ENCODE data around the gene AGER. TPM values are rescaled to one million over a fixed set of nuclear protein-coding genes. Genes with fewer than 3 reads are reported as not detected.
"Not testable (repeated sequence)": the region's sequence is repeated elsewhere in the genome, so short reads cannot be mapped to it uniquely, and the experiment has no call there.

The AGER gene
- total RNA-seq, 1 donor from 2014 or later: 2.9 TPM

GRCh38 chr6:32198866-32199265 lies 14.8 kb upstream of the AGER start:
- no peak for DNase-seq (ENCODE audit: low spot score)

DNA sequence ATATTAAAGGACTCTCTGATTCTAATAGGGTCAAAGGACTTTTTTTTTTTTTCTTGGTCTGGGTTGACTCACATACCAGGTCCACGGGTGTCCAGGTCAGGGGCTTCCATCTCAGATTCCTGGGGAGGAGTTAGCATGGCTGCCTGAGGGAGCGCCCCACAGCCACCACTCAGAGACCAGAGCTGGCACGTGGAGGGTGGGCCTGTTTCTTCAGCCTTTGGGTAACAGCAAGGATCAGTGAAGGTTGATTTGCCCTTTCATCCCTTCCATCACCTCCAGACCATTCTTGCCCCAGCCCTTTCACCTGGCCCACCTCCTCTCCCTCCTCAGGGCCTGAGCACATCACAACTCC lies 14.3 kb upstream of the AGER start:
- no peak for DNase-seq (ENCODE audit: low spot score)

DNA sequence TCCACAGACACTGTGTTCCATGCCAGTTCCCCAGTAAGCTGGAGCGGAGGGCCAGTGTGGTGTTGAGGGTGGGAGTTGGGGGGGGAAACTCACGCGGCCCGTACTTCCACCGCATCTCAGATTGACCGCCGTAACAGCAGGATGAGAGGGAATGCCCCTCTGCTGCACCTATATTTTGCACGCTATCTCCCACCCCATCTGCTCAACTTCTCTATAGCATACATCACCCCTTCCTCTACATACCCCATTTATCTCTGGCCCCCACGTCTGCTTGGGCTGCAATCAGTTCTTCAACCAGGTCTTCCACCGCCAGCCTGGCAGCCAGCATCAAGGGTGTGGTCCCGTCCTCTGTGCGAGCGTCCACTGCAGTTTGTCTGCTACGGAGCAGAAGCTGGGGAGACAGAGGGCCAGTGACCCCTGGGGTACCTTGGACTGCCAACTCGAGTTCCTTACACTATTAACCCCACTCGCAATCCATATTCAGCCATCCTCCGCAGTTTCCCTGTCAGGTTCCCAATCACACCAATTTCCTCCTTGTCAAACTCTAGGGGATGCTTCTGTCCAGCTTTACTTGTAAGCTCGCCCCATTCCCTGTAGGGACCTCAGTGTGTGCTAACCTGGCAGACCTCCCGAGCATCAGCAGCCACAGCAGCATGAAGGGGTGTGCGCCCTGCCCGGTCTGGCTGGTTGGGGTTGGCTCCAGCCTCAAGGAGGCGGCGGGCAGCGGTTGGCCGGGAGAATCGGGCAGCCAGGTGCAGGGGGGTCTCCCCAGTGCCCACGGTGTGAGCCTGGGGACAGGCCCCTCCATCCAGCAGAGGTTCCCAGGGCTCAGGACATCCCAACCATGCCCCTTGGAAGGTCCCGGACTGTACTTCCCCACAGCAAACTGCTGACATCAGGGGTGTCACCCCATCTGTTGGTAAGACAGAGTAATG lies 12.9 kb upstream of the AGER start:
- DNase-seq (ENCODE audit: low spot score): peak; percentile 55

- peak; percentile 92 for DNase-seq (ENCODE audit: low spot score)
These were observed 12.0 kb upstream of the AGER start for GRCh38 chr6:32195902-32196681.

DNA sequence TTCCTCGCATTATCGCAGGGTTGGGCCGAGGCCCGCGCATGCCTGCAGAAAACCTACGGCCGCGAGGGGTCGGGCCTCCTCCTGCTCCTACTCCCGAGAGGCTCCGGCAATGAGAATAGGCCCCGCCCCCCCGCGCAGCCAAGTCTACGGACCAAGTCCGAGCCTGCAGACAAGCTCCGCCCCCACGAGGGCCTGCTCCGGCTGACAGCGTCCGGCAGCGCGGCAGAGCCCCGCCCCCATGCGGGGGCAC lies 11.5 kb upstream of the AGER start:
- DNase-seq (ENCODE audit: low spot score): peak; percentile 100

DNA sequence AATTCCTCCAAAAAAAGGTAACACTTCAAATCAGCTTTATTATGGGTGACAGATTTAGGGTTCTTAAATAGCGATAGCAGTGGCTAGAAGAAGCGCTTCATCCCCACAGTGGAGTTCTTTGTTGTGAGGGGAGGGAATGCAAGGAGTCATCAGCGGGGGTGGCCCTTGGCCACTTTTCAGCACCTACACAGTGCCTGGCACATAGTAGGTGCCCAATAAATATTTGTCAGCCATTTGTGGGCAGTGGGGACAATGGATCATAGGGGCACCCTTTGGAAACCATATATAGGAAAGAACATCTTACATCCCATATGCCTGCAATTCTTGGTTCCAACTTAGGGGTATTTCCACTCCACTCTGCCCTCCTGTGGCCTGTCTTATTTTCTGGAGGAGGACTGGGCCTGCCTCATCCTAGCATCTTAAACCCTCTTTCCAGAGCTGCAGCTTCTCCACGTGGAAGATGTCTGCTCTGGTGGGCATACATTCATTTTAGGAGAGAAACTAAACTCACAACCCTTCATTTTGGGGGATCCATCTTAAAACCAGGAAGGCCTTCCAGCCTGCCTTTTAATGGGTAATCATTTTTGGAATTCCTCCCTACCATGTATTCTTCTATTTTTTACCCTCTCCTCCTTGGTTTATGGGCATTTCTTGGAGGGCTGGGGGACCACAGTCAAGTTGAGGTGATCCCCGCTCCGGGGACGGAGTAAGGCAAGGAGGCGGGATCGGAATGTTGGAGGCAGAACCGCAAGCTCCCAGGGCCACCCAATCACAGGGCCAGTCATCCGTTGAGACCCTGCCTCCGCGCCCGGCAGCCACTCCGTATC lies 11.0 kb upstream of the AGER start:
- DNase-seq (ENCODE audit: low spot score): peak; percentile 77

GRCh38 chr6:32194388-32194787 lies 10.3 kb upstream of the AGER start:
- no peak for DNase-seq (ENCODE audit: low spot score)

- not testable (repeated sequence) for DNase-seq (ENCODE audit: low spot score)
These were observed 9.0 kb upstream of the AGER start for GRCh38 chr6:32193096-32193495.

GRCh38 chr6:32192608-32193039 lies 8.6 kb upstream of the AGER start, which contains the start of gene GPSM3:
Gene GPSM3 (minus strand): TSS chr6:32192643. CDS start chr6:32192513, 130 bp downstream.
- peak; percentile 62 for DNase-seq (ENCODE audit: low spot score)

GRCh38 chr6:32191696-32192607 lies 7.9 kb upstream of the AGER start:
- DNase-seq (ENCODE audit: low spot score): no peak

- no peak for DNase-seq (ENCODE audit: low spot score)
These were observed 7.0 kb upstream of the AGER start for GRCh38 chr6:32190911-32191677.

DNA sequence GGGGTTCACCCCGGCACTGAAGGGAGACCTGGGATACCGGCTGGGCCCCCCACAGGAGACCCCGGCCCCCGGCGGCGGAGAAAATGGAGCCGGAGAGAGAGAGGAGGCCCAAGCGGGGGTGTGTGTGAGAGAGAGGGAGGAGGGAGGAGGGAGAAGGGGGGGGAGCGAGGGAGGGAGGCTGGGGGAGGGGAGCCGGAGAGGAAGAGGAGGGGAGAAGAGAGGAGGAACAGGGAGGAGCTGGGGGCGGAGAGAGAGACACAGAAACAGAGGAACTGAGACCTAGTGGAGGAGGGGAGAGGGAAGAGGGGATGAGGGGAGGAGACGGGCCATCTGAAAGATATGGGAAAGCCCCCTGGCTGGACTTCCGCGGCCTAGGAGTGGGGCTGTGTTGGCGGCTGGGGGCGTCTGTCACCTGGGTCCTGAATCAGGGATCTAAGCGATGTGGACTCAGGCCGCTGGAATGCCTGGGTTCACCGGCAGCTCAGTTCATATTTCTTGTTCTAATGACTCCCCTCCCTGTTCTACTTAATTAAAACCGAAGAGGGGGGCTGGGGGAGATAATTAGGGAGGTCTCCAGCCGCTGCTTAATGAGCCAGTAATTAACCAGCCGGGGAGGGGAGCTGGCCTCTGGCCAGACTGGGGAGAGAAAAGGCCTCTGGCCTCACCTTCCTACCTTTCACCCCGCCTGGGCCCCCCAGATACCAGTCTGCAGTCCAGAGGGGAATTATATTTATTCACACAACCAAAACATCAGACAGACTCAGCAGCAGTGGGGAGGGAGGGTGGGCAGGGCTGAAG lies 6.2 kb upstream of the AGER start, which contains the start of gene PBX2:
PBX2 (minus strand) TSS at position 149 of the 798 bp plus-strand sequence. CDS start 287 bp downstream, outside the sequence.
- peak; percentile 97 for DNase-seq (ENCODE audit: low spot score)

DNA sequence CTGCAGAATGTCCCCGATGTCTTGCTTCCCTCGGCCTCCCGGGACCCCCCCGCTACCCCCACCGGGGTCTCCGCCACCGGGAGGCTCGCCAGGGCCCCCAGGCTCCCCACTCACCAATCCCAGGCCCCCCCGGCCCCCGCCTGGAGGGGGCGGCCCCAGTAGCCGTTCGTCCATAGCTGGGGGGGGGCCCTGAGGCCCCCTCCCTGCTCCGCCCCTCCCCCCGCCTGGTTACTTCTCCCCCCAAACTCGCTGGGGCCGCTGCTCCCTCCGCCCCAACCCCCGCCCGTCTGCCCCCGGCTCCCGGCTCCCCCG lies 5.6 kb upstream of the AGER start:
- peak; percentile 49 for DNase-seq (ENCODE audit: low spot score)

GRCh38 chr6:32189069-32189741 lies 5.2 kb upstream of the AGER start:
- DNase-seq (ENCODE audit: low spot score): no peak

DNA sequence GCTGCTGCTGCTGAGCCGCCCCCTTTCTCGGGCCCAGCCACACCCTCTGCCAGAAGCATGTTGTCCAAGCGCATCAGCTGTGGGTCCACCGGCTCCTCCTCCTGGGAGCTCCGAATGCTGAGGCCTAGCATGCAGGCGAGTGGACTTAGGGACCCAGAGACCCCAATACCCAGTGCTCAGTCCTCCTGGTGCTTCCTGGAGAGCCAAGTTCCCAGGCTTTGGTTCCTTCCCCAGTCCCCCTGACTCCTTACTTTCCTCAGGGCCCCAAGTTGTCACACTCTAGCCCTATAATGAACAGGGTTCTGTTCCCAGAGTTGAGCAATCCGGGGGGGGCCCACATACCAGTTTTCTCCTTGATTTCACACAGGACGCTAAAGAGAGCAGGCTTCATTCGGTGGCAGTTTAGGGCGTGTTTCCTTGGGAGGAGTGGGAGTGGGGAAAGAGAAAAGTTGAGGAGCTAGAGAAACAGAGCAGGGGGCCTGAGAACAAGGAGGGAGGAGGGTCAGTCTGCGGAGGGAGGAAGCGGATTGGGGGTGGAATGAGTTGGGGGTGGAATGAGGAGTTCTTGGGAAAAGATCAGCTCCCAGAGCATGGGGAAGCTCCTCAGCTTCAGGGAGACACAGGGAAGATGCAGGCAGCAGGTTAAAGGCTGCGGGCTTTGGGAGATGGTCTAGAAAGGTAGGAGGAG lies 4.5 kb upstream of the AGER start:
- DNase-seq (ENCODE audit: low spot score): peak; percentile 65

DNA sequence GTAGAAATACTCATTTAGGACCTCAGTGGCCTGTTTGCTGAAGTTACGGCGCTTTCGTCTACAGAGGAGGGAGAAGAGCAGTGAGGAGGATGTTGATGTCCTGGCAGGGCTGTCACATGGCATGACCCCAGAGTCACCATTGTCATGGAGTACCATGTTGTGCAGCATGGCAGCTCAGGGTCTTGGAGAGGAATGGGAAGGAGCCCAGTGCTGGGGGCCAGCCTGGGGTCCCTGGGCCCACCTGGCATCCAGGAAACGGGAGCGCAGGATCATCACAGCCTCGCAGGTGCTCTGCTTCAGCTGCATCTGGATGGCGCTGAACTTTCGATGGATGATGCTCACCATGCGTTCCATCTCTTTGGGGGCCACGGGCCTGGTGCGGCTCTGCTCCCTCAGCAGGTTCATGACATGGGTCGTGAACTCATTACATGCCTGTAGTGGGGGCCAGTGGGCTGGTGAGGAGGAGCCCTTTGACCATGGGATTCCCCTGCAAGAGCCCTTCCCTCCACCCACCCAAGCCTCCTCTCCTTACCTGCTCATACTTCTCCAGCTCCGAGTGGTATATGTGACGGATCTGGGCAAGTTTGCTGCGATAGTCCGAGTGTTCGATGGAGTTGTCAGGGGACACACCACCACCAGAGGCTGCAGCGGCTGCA lies 3.8 kb upstream of the AGER start:
- not testable (repeated sequence) for DNase-seq (ENCODE audit: low spot score)

- DNase-seq (ENCODE audit: low spot score): no peak
These were observed 3.1 kb upstream of the AGER start for GRCh38 chr6:32187009-32187709.

Data from umbilical cord (tissue), 2 donors.